Endothelial cell of umbilical vein (primary cell): Measurements from ENCODE around the gene PARD6G. TPM values are rescaled to one million over a fixed set of nuclear protein-coding genes. Genes with fewer than 3 reads are reported as not detected.

Source experiments
- BruUV-seq: library from RNA; stranded (reverse); fragments of 400-500 nt; replicated peaks from 2 replicates; lab custom pipeline; 2021; lab: Mats Ljungman, UMichigan
- CTCF ChIA-PET: fragments of 300-600, 350-600 bp; sonication (Branson Sonifier 250); formaldehyde crosslinking; loops from one replicate; lab custom pipeline; 2021; ENCODE audit warnings: antibody characterized with exemption, inconsistent platforms; lab: Charles Lee
- POLR2A ChIA-PET: fragments of 300-600, 350-600 bp; sonication (Branson Sonifier 250); formaldehyde crosslinking; loops from one replicate; lab custom pipeline; 2021; ENCODE audit warnings: antibody characterized with exemption, inconsistent platforms; lab: Charles Lee
- DNase-seq: peaks from one replicate; pipeline ENCODE4 v3.0.0-alpha.2; 2011; ENCODE audit warnings: low read depth, low spot score
- FAIRE-seq: peaks from 2 replicates; lab custom pipeline; 2011; peaks lifted over from hg19 to GRCh38; lab: Jason Lieb, UNC
- H2AFZ ChIP-seq: 2 replicates; pipeline ENCODE4 v1.6.0; 2012; ENCODE audit warnings: low read depth, low read length, control low read depth, inconsistent platforms
- H3K27ac ChIP-seq: 2 replicates; pipeline ENCODE4 v1.5.1; 2011; ENCODE audit warnings: low read depth, mild to moderate bottlenecking, control low read depth, low read length, moderate library complexity; ENCODE audit not compliant: insufficient read depth
- H3K27me3 ChIP-seq, 2 experiments: 2 replicates each; pipeline versions ENCODE4 v1.6.0 to v1.6.1; 2011; ENCODE audit warnings: low read length in 2 of 2, mixed read lengths in 1 of 2; ENCODE audit not compliant: control insufficient read depth in 2 of 2, insufficient read depth in 2 of 2
- H3K36me3 ChIP-seq, 2 experiments: 2 replicates in 1 of 2; 3 replicates in 1 of 2; pipeline ENCODE4 v1.5.1; 2011; ENCODE audit warnings: low read length in 2 of 2, mild to moderate bottlenecking in 1 of 2, moderate library complexity in 1 of 2; ENCODE audit not compliant: control insufficient read depth in 2 of 2, insufficient read depth in 2 of 2; ENCODE audit errors: extremely low read depth in 1 of 2
- H3K4me1 ChIP-seq: 3 replicates; pipeline ENCODE4 v1.5.1; 2011; ENCODE audit warnings: mild to moderate bottlenecking, low read length; ENCODE audit not compliant: control insufficient read depth, insufficient read depth; ENCODE audit errors: extremely low read depth
- H3K4me2 ChIP-seq: 2 replicates; pipeline ENCODE4 v1.6.1; 2011; ENCODE audit warnings: low read length, control low read depth, mixed read lengths; ENCODE audit not compliant: insufficient read depth
- H3K4me3 ChIP-seq, 3 experiments: fragments of 200-600 bp in 1 of 3; sonication (generic), shearing (Covaris generic) in 1 of 3; replicated peaks in 1 of 3; 2 replicates each; pipeline ENCODE4 v1.5.1; 2011 to 2016; ENCODE audit warnings: control low read depth in 3 of 3, low read length in 3 of 3, mild to moderate bottlenecking in 2 of 3, inconsistent platforms in 1 of 3, low read depth in 1 of 3, moderate library complexity in 1 of 3; ENCODE audit not compliant: insufficient read depth in 1 of 3
- H3K79me2 ChIP-seq: 2 replicates; pipeline ENCODE4 v1.6.0; 2012; ENCODE audit warnings: low read length, inconsistent platforms; ENCODE audit not compliant: control insufficient read depth, insufficient read depth
- H3K9ac ChIP-seq: replicated peaks from 2 replicates; pipeline ENCODE3; 2011; ENCODE audit warnings: low read length, control low read depth; ENCODE audit not compliant: insufficient read depth; ENCODE audit errors: extremely low read depth
- H3K9me1 ChIP-seq: replicated peaks from 3 replicates; pipeline ENCODE4 v1.6.0; 2011; ENCODE audit warnings: mild to moderate bottlenecking, low read length; ENCODE audit not compliant: control insufficient read depth, insufficient read depth; ENCODE audit errors: extremely low read depth
- H3K9me3 ChIP-seq: replicated peaks from 2 replicates; pipeline ENCODE4 v1.5.1; 2012; ENCODE audit warnings: low read length, inconsistent platforms; ENCODE audit not compliant: control insufficient read depth, insufficient read depth
- H4K20me1 ChIP-seq: replicated peaks from 2 replicates; pipeline ENCODE3; 2011; ENCODE audit warnings: mild to moderate bottlenecking, low read length; ENCODE audit not compliant: control insufficient read depth, insufficient read depth; ENCODE audit errors: extremely low read depth
- EZH2 ChIP-seq: IDR thresholded peaks from 2 replicates; pipeline ENCODE4 v1.6.1; 2012; ENCODE audit warnings: borderline replicate concordance, low read depth, mild to moderate bottlenecking, moderate library complexity, low read length, inconsistent platforms; ENCODE audit not compliant: severe bottlenecking
- FOS ChIP-seq: IDR thresholded peaks from 2 replicates; pipeline ENCODE4 v1.6.1; 2011; ENCODE audit warnings: mild to moderate bottlenecking, low read length, moderate library complexity, borderline replicate concordance; ENCODE audit not compliant: insufficient read depth
- GATA2 ChIP-seq: IDR thresholded peaks from 2 replicates; pipeline ENCODE4 v1.7.0; 2011; ENCODE audit warnings: low read depth, mild to moderate bottlenecking, moderate library complexity, mixed read lengths, low read length; ENCODE audit not compliant: insufficient read length, insufficient read depth
- JUN ChIP-seq: IDR thresholded peaks from 2 replicates; pipeline ENCODE4 v1.6.1; 2011; ENCODE audit warnings: borderline replicate concordance, low read depth; ENCODE audit not compliant: insufficient read length, insufficient read depth
- MYC ChIP-seq: IDR thresholded peaks from one replicate; pipeline ENCODE4 v1.6.1; 2011; ENCODE audit warnings: mild to moderate bottlenecking, low read depth, low read length
- POLR2A ChIP-seq: IDR thresholded peaks from 2 replicates; pipeline ENCODE4 v1.6.1; 2012; ENCODE audit warnings: low read depth, mild to moderate bottlenecking, control low read depth, low read length
- POLR2AphosphoS5 ChIP-seq: IDR thresholded peaks from 2 replicates; pipeline ENCODE4 v1.6.1; 2012; ENCODE audit warnings: low read depth, mild to moderate bottlenecking, control low read depth, low read length, moderate library complexity; ENCODE audit not compliant: insufficient read depth
- dilution Hi-C: fragments of 300-500 bp; cut with MboI; formaldehyde crosslinking; loops from one replicate; pipeline ENCODE4 v1.15.0; 2019; ENCODE audit warnings: low sequenced_read_pairs; ENCODE audit not compliant: extremely low pct_ligation_motif_present
- intact Hi-C: fragments of 100-400 bp; cut with micrococcal nuclease; formaldehyde crosslinking; loops from one replicate; pipeline ENCODE4 v1.10.0; 2022
- polyA plus RNA-seq, 4 experiments: library from polyadenylated mRNA; depleted of rRNA in 3 of 4; stranded (reverse) in 3 of 4; unstranded in 1 of 4; fragments of >200 nt; gene quantifications; 2 replicates each; pipeline versions ENCODE4 v1.2.1 to v1.2.3, GENCODE V29; 2011 to 2012; ENCODE audit warnings: missing spikeins in 1 of 4
- total RNA-seq: library from RNA; stranded (reverse); gene quantifications from 2 replicates; pipeline ENCODE4 v1.2.3, GENCODE V29; 2021
- TF ChIP-seq, protein P1 (sequence below), 2 donors: IDR thresholded peaks; 1 replicate in 1 of 2; 2 replicates in 1 of 2; pipeline ENCODE4 v1.5.1; 2011; ENCODE audit warnings: low read length in 2 of 2, mild to moderate bottlenecking in 2 of 2, moderate library complexity in 2 of 2, control low read depth in 1 of 2, inconsistent platforms in 1 of 2, low read depth in 1 of 2; ENCODE audit not compliant: insufficient read depth in 1 of 2; ENCODE audit errors: extremely low read depth in 1 of 2
- TF ChIP-seq, protein P2 (sequence below): IDR thresholded peaks from 2 replicates; pipeline ENCODE4 v1.6.1; 2011; ENCODE audit not compliant: insufficient read depth, insufficient read length

The PARD6G gene
- total and polyA plus RNA-seq, 2 donors (not counting 3 experiments of a cell fraction or from before 2014, with no cell fraction given) = 1.2 to 1.8 TPM

DNA sequence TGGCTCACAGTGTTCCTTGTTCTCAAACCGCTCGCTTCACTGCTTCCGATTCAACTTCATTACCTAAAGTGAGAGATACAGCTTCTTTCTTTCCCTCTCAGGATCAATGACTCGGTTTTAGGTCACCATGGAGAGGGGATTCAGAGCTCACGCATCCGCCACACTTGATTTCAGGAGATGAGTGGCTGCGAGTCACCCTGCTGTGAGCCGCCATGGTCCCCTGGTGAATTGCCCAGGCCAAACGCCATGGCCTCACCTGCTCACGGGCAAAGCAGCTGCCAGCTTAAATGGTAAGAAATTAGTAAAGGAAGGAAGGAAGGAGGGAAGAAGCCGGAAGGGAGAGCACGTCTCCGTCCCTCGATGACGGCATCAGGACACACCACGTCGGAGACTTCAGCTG lies 77.7 kb downstream of the PARD6G start:
- Histone ChIP-seq H3K79me2 (no peaks in the 10 kb centered on the region), H3K4me3 (no peak overlapping the region), H3K36me3 (no peaks in the 10 kb centered on the region), H3K9me1 (no peaks in the 10 kb centered on the region), H3K27me3 (no peaks in the 10 kb centered on the region), H3K4me2 (no peak overlapping the region), H3K4me1 (no peaks in the 10 kb centered on the region), H3K9ac (no peak overlapping the region), H3K9me3 (no peaks in the 10 kb centered on the region), H3K27ac (no peak overlapping the region), H2AFZ (no peak overlapping the region), H4K20me1 (no peaks in the 10 kb centered on the region)
- BruUV-seq = no TSS peak
- no peak for FAIRE-seq
- intact Hi-C loops = no loop called here
- POLR2A ChIA-PET = no interaction called here
- DNase-seq = no peak
- TF ChIP-seq MYC = no peak
- TF ChIP-seq, protein P1, sequence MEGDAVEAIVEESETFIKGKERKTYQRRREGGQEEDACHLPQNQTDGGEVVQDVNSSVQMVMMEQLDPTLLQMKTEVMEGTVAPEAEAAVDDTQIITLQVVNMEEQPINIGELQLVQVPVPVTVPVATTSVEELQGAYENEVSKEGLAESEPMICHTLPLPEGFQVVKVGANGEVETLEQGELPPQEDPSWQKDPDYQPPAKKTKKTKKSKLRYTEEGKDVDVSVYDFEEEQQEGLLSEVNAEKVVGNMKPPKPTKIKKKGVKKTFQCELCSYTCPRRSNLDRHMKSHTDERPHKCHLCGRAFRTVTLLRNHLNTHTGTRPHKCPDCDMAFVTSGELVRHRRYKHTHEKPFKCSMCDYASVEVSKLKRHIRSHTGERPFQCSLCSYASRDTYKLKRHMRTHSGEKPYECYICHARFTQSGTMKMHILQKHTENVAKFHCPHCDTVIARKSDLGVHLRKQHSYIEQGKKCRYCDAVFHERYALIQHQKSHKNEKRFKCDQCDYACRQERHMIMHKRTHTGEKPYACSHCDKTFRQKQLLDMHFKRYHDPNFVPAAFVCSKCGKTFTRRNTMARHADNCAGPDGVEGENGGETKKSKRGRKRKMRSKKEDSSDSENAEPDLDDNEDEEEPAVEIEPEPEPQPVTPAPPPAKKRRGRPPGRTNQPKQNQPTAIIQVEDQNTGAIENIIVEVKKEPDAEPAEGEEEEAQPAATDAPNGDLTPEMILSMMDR (IDR thresholded peaks at IDR 0.05; ENCODE audit: extremely low read depth in 1 of 2, insufficient read depth in 1 of 2, low read depth in 1 of 2, low read length in 2 of 2) = no peak
- TF ChIP-seq, protein P2, sequence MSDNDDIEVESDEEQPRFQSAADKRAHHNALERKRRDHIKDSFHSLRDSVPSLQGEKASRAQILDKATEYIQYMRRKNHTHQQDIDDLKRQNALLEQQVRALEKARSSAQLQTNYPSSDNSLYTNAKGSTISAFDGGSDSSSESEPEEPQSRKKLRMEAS = no peak
- no peak for TF ChIP-seq EZH2
- no peak for TF ChIP-seq POLR2A
- TF ChIP-seq FOS = no peak
- TF ChIP-seq POLR2AphosphoS5 = no peak
- no peak for TF ChIP-seq GATA2
- TF ChIP-seq JUN = no peak
- dilution Hi-C loops = no loop called here
- CTCF ChIA-PET = interaction anchor here (1.2 to 4.6 kb wide), 5 partner anchors 11 to 87 kb away, joined by 3 to 53 read pairs (median 6); no protein-coding TSS in a partner anchor
